Measurements from ENCODE around the gene DCDC1.

- TF ChIP-seq POLR2A (IDR thresholded peaks at IDR 0.05; ENCODE audit: low read depth) (no peak), CTCF (IDR thresholded peaks at IDR 0.05) (no peak)
These were observed 509.9 kb downstream of the DCDC1 start for GRCh38 chr11:30859669-30860068.

Measured in esophagus muscularis mucosa (tissue), 3 donors.